PC-3 (cell line): ENCODE measurements around the gene RSPH6A.

Experiments used
- EZH2 ChIP-seq: fragments of 300-600 bp; sonication (generic); IDR thresholded peaks from one replicate; pipeline ENCODE4 v1.6.1; 2017; ENCODE audit warnings: antibody characterized with exemption, mild to moderate bottlenecking, low read length; ENCODE audit not compliant: unreplicated experiment
- TF ChIP-seq, protein P1 (sequence below): fragments of 300-600 bp; sonication (generic); conservative IDR thresholded peaks from 2 replicates; pipeline ENCODE4 v1.5.1; 2017; ENCODE audit warnings: antibody characterized with exemption, low read depth, mild to moderate bottlenecking, low read length

DNA sequence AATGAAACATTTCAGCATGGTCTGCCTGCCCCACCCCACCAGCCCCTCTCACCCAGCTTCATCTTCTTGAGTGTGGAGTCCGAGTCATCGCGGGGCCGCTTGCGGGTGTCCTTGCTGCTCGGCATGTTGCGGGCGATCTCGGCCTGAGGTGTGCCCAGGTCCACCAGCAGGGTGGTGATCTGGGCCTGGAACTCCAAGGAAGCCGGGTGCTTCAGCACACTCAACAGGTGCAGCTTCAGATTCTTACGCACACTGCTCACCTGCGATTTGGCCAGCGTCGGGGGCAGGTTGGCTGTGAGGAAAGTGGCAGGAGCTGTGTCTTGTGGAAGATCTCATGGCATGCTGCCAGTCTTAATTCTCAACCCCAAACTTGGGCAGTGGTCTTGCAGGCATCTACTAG lies 27.1 kb upstream of the RSPH6A start:
- TF ChIP-seq, protein P1, sequence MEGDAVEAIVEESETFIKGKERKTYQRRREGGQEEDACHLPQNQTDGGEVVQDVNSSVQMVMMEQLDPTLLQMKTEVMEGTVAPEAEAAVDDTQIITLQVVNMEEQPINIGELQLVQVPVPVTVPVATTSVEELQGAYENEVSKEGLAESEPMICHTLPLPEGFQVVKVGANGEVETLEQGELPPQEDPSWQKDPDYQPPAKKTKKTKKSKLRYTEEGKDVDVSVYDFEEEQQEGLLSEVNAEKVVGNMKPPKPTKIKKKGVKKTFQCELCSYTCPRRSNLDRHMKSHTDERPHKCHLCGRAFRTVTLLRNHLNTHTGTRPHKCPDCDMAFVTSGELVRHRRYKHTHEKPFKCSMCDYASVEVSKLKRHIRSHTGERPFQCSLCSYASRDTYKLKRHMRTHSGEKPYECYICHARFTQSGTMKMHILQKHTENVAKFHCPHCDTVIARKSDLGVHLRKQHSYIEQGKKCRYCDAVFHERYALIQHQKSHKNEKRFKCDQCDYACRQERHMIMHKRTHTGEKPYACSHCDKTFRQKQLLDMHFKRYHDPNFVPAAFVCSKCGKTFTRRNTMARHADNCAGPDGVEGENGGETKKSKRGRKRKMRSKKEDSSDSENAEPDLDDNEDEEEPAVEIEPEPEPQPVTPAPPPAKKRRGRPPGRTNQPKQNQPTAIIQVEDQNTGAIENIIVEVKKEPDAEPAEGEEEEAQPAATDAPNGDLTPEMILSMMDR: no peak
- no peak for TF ChIP-seq EZH2
